D721Med (cell line): ENCODE data around the gene FLNB.

Experiments
- DNase-seq: peaks from one replicate; pipeline ENCODE4 v3.0.0; 2011; ENCODE audit warnings: low spot score; ENCODE audit not compliant: insufficient read length
- FAIRE-seq: peaks from 2 replicates; lab custom pipeline; 2011; peaks lifted over from hg19 to GRCh38; lab: Jason Lieb, UNC
- CTCF ChIP-seq: IDR thresholded peaks from 2 replicates; pipeline ENCODE4 v1.5.1; 2012; ENCODE audit warnings: mild to moderate bottlenecking, control low read depth; ENCODE audit not compliant: insufficient read depth; ENCODE audit errors: missing control alignments

The FLNB gene

GRCh38 chr3:58131101-58131825 is 123.0 kb downstream of the FLNB start:
- DNase-seq (no peak), FAIRE-seq (no peak)
- no peak for TF ChIP-seq CTCF

- FAIRE-seq, result no peak
- TF ChIP-seq CTCF, result no peak
- no peak for DNase-seq
Observed at GRCh38 chr3:58132850-58133249, 124.6 kb downstream of the FLNB start.

- no peak for FAIRE-seq
- DNase-seq, result no peak
- no peak for TF ChIP-seq CTCF
Observed at GRCh38 chr3:58134468-58134867, 126.2 kb downstream of the FLNB start.

DNA sequence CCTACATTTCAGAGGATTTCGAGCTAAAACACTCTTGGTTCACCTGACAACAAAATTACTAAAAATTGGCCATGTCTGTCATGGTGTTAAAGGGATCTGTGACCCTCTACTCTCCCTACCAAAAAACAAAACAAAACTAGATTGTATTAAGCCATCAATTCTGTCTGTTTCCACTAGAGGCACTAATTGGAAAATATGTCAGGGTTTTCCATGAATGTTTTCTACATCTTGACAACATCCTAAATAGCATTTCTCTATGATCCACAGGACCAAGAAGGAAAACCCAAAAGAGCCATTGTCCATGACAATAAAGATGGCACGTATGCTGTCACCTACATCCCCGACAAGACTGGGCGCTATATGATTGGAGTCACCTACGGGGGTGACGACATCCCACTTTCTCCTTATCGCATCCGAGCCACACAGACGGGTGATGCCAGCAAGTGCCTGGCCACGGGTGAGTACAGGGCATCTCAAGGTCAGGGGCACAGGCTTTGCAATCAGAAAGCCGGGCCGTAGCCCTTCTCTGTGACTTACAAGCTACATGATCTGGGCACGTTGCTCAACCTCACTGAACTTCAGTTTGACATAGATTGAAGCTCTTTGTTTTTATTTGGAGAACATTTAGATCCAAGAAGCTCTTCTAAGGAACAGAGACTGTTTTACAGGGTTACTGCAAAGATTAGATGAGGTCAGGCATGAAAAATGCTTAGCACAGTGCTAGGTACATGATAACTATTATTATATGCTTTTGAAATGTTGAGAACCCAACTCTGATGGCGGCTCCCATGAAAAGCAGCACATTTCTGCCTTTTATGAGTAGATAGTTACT is 127.7 kb downstream of the FLNB start:
- DNase-seq, result no peak
- no peak for TF ChIP-seq CTCF
- no peak for FAIRE-seq

GRCh38 chr3:58137306-58137705 is 129.1 kb downstream of the FLNB start:
- DNase-seq, result no peak
- no peak for FAIRE-seq

DNA sequence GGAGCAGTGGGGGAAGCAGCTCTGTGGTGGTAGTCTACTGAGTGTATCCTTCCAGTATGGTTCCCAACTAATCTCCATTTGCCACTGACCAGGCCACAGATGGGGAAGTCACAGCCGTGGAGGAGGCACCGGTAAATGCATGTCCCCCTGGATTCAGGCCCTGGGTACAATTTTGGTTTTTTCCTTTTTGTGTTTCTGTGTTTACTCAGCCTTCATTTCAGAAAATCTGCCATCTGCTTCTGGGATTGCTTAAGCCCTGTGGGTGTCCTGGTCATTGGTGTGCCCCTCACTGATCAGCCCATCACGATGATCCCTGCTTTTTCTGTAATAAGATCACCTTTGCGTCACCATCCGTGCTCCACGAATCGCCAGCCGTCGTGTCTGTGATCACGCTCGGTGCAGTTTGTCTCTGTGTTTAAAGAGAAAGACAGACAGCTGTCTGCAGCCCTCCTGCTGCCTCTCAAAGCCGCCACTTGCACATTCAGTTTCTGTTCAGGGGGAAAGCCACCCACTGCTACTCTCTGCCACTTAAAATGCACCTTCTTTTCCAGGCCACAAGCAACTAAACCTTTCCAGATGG is 133.6 kb downstream of the FLNB start:
- no peak for TF ChIP-seq CTCF
- FAIRE-seq, result no peak
- no peak for DNase-seq

More at GRCh38 chr3:58137306-58137705, 129.1 kb downstream of the FLNB start:
- TF ChIP-seq CTCF, result no peak
